ENCODE data around the gene CD86.

DNA sequence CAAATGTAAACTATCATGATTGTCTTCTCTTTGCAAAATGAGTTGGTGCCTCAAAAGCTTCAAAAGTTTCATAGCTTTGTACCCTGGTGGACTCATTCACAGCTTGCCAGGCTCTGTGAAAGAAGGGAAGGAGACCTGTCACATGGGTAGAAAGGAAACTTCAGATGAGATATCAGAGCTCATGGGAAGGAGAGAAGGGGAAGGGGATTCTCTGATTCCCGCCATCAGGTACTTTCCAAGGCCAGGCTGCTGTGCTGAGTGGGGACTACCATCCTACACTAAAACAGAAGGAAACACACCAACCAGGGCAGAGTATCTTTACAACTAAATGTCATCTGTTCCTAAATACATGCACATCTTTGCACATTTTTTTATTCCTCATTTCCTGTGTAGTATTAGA lies 42.3 kb upstream of the CD86 start:
- TF ChIP-seq CTCF (IDR thresholded peaks at IDR 0.05 in 8 of 11, conservative IDR thresholded peaks at IDR 0.05 in 3 of 11) = no peak
- TF ChIP-seq POLR2A (IDR thresholded peaks at IDR 0.05) = no peak

Measured in spleen (tissue), 7 donors.